Measurements from ENCODE around the gene PRDM16. TPM values are rescaled to one million over a fixed set of nuclear protein-coding genes. Genes with fewer than 3 reads are reported as not detected.

PRDM16 gene
- total and polyA plus RNA-seq, 2 experiments from 2014 or later: 0.14 to 0.16 TPM

GRCh38 chr1:3217979-3218679 lies 149.1 kb downstream of the PRDM16 start:
- no peaks in the 10 kb centered on the region for H3K36me3 ChIP-seq (ENCODE audit: insufficient read depth)
- DNase-seq (ENCODE audit: low spot score) (no peak), ATAC-seq (no peak; the same call in 2 of the 3 replicates)
- TF ChIP-seq REST (IDR thresholded peaks at IDR 0.05; ENCODE audit: unreplicated experiment) (no peak), STAT1 (IDR thresholded peaks at IDR 0.05; ENCODE audit: unreplicated experiment) (no peak), ETS1 (IDR thresholded peaks at IDR 0.05) (no peak), ZNF331 (CRISPR knock-in tag; IDR thresholded peaks at IDR 0.05; ENCODE audit: low read depth) (no peak), NANOG (IDR thresholded peaks at IDR 0.05; ENCODE audit: borderline replicate concordance) (no peak)
- H3K4me3 ChIP-seq: no peak overlapping the region
- Mint-ChIP-seq H3K4me3 (no peak overlapping the region; the same call in 2 of the 3 replicates), H3K9me3 (no peaks in the 10 kb centered on the region), H3K27ac (no peak overlapping the region), H3K4me1 (peaks cover 16% of the 10 kb centered on the region), H3K36me3 (ENCODE audit: low read depth) (no peaks in the 10 kb centered on the region), H3K27me3 (ENCODE audit: insufficient read depth, low read depth, poor library complexity) (peaks cover 11% of the 10 kb centered on the region)
- no peak overlapping the region for H3K4me2 ChIP-seq
- no peaks in the 10 kb centered on the region for H4K20me1 ChIP-seq (replicated peaks; ENCODE audit: insufficient read depth)
- no peaks in the 10 kb centered on the region for H3K4me1 ChIP-seq (ENCODE audit: insufficient read depth)
- H3F3A ChIP-seq (replicated peaks; ENCODE audit: low read depth): no peaks in the 10 kb centered on the region
- no peaks in the 10 kb centered on the region for H3K79me2 ChIP-seq (replicated peaks; ENCODE audit: insufficient read depth)
- no peak overlapping the region for H3K27ac ChIP-seq (ENCODE audit: low read depth)
- no peaks in the 10 kb centered on the region for H3K9me2 ChIP-seq (ENCODE audit: insufficient read depth)
- no peaks in the 10 kb centered on the region for H3K27me3 ChIP-seq (ENCODE audit: insufficient read depth)
- H2AFZ ChIP-seq: no peak overlapping the region

- Histone ChIP-seq H3K36me3 (ENCODE audit: insufficient read depth) (no peaks in the 10 kb centered on the region), H4K20me1 (replicated peaks; ENCODE audit: insufficient read depth) (no peaks in the 10 kb centered on the region), H3K4me2 (no peak overlapping the region), H2AFZ (no peak overlapping the region), H3K4me1 (ENCODE audit: insufficient read depth) (no peaks in the 10 kb centered on the region), H3F3A (replicated peaks; ENCODE audit: low read depth) (no peaks in the 10 kb centered on the region), H3K4me3 (no peak overlapping the region), H3K79me2 (replicated peaks; ENCODE audit: insufficient read depth) (no peaks in the 10 kb centered on the region), H3K9me2 (ENCODE audit: insufficient read depth) (no peaks in the 10 kb centered on the region), H3K27me3 (ENCODE audit: insufficient read depth) (no peaks in the 10 kb centered on the region), H3K27ac (ENCODE audit: low read depth) (no peak overlapping the region)
- Mint-ChIP-seq H3K36me3 (ENCODE audit: low read depth) (no peaks in the 10 kb centered on the region), H3K27me3 (ENCODE audit: insufficient read depth, low read depth, poor library complexity) (peaks cover 12% of the 10 kb centered on the region), H3K4me1 (peaks cover 16% of the 10 kb centered on the region), H3K4me3 (no peak overlapping the region), H3K27ac (no peak overlapping the region), H3K9me3 (no peaks in the 10 kb centered on the region)
- DNase-seq (ENCODE audit: low spot score) (no peak), ATAC-seq (no peak)
- no peak for TF ChIP-seq ZNF331 (CRISPR knock-in tag; IDR thresholded peaks at IDR 0.05; ENCODE audit: low read depth)
- TF ChIP-seq STAT1 (IDR thresholded peaks at IDR 0.05; ENCODE audit: unreplicated experiment): no peak
- no peak for TF ChIP-seq CTCF (conservative IDR thresholded peaks at IDR 0.05; ENCODE audit: low read depth in 2 of 2)
- TF ChIP-seq EZH2phosphoT487 (IDR thresholded peaks at IDR 0.05; ENCODE audit: unreplicated experiment): no peak
- no peak for TF ChIP-seq NANOG (IDR thresholded peaks at IDR 0.05; ENCODE audit: borderline replicate concordance)
Observed at GRCh38 chr1:3219005-3219790, 150.2 kb downstream of the PRDM16 start.

Measured in GM23338 (cell line).